Hematopoietic multipotent progenitor cell treated with erythropoietin and hydrocortisone succinate and interleukin-3 and kit ligand, for 8 days (in vitro differentiated cells): ENCODE results near the gene ALDH8A1.
A peak's percentile ranks its signal among the peaks of the same experiment; 100 is the strongest.

Source experiments
- DNase-seq: peaks from one replicate; pipeline ENCODE4 v3.0.0-alpha.2; 2015

The ALDH8A1 gene

GRCh38 chr6:134949927-134950326 is at the start of gene ALDH8A1:
Gene ALDH8A1 (minus strand): TSS chr6:134950101. CDS start chr6:134950053, 48 bp downstream.
- no peak for DNase-seq

- DNase-seq = no peak
Observed at GRCh38 chr6:134999107-134999506, 49.2 kb upstream of the ALDH8A1 start.

- peak; percentile 55 for DNase-seq
Observed at GRCh38 chr6:134997133-134997995, 47.5 kb upstream of the ALDH8A1 start.

GRCh38 chr6:134995536-134995935 is 45.6 kb upstream of the ALDH8A1 start:
- DNase-seq = peak; percentile 24

- DNase-seq = no peak
Observed at GRCh38 chr6:134994431-134994830, 44.5 kb upstream of the ALDH8A1 start.

- DNase-seq = no peak
Observed at GRCh38 chr6:134992155-134992554, 42.3 kb upstream of the ALDH8A1 start.

GRCh38 chr6:134990262-134990661 is 40.4 kb upstream of the ALDH8A1 start:
- DNase-seq = no peak

- no peak for DNase-seq
Observed at GRCh38 chr6:134984821-134985220, 34.9 kb upstream of the ALDH8A1 start.

GRCh38 chr6:134983823-134984222 is 33.9 kb upstream of the ALDH8A1 start:
- DNase-seq = no peak

- no peak for DNase-seq
Observed at GRCh38 chr6:134982161-134982560, 32.3 kb upstream of the ALDH8A1 start.

GRCh38 chr6:134980846-134981245 is 30.9 kb upstream of the ALDH8A1 start:
- DNase-seq = peak; percentile 91

GRCh38 chr6:134979142-134979541 is 29.2 kb upstream of the ALDH8A1 start:
- DNase-seq = no peak

- DNase-seq = no peak
Observed at GRCh38 chr6:134974370-134974769, 24.5 kb upstream of the ALDH8A1 start.

- no peak for DNase-seq
Observed at GRCh38 chr6:134967711-134968110, 17.8 kb upstream of the ALDH8A1 start.

GRCh38 chr6:134964451-134965203 is 14.7 kb upstream of the ALDH8A1 start:
- no peak for DNase-seq

- DNase-seq = no peak
Observed at GRCh38 chr6:134962421-134962820, 12.5 kb upstream of the ALDH8A1 start.

GRCh38 chr6:134961366-134961765 is 11.5 kb upstream of the ALDH8A1 start:
- no peak for DNase-seq

GRCh38 chr6:134959603-134960002 is 9.7 kb upstream of the ALDH8A1 start:
- no peak for DNase-seq

- DNase-seq = no peak
Observed at GRCh38 chr6:134956676-134957075, 6.8 kb upstream of the ALDH8A1 start.

GRCh38 chr6:134956032-134956431 is 6.1 kb upstream of the ALDH8A1 start:
- no peak for DNase-seq

- DNase-seq = no peak
Observed at GRCh38 chr6:134954272-134955000, 4.5 kb upstream of the ALDH8A1 start.

GRCh38 chr6:134951494-134952263 is 1.8 kb upstream of the ALDH8A1 start:
- no peak for DNase-seq

GRCh38 chr6:134950482-134950881 is 581 bp upstream of the ALDH8A1 start:
- DNase-seq = no peak
